ENCODE data around the gene SAA1. TPM values are rescaled to one million over a fixed set of nuclear protein-coding genes. Genes with fewer than 3 reads are reported as not detected.
"Not testable (repeated sequence)": the region's sequence is repeated elsewhere in the genome, so short reads cannot be mapped to it uniquely, and the experiment has no call there.

Gene SAA1
- polyA plus RNA-seq, 1 donor (not counting 4 experiments of a cell fraction or from before 2014, with no cell fraction given), result 27.5 TPM

GRCh38 chr11:18269252-18269651, 3.2 kb downstream of the SAA1 start:
- DNase-seq (ENCODE audit: low read depth, low spot score); H3K4me2 ChIP-seq (ENCODE audit: control insufficient read depth, extremely low read depth, insufficient read depth, low read depth, low read length); FAIRE-seq; H3K79me2 ChIP-seq (ENCODE audit: control insufficient read depth, insufficient read depth, low read length); H4K20me1 ChIP-seq (ENCODE audit: control insufficient read depth, extremely low read depth, insufficient read depth, low read length); H3K27me3 ChIP-seq (ENCODE audit: control insufficient read depth, extremely low read depth, insufficient read depth, low read length); H3K4me3 ChIP-seq (ENCODE audit: control insufficient read depth in 2 of 3, extremely low read depth in 1 of 3, insufficient read depth in 2 of 3, low read depth in 1 of 3, low read length in 3 of 3); H2AFZ ChIP-seq (ENCODE audit: control insufficient read depth, low read length); dilution Hi-C loops (cut with MboI; ENCODE audit: extremely low pct_ligation_motif_present, low sequenced_read_pairs); H3K9me3 ChIP-seq (ENCODE audit: control insufficient read depth, low read depth, low read length); H3K27ac ChIP-seq (ENCODE audit: control insufficient read depth, insufficient read depth, low read length); H3K4me1 ChIP-seq (ENCODE audit: control insufficient read depth, extremely low read depth, insufficient read depth, low read length); H3K36me3 ChIP-seq (ENCODE audit: control insufficient read depth in 2 of 2, extremely low read depth in 1 of 2, insufficient read depth in 2 of 2, low read length in 2 of 2); H3K9ac ChIP-seq (ENCODE audit: control insufficient read depth, extremely low read depth, insufficient read depth, low read length); H3K9me1 ChIP-seq (ENCODE audit: control insufficient read depth, extremely low read depth, insufficient read depth, low read length): not testable (repeated sequence)

GRCh38 chr11:18270102-18270501, 4.0 kb downstream of the SAA1 start:
- H3K9me1 ChIP-seq (ENCODE audit: control insufficient read depth, extremely low read depth, insufficient read depth, low read length), result no peaks in the 10 kb centered on the region
- TF ChIP-seq EZH2 (IDR thresholded peaks at IDR 0.05; ENCODE audit: low read length) (no peak), CTCF (optimal IDR thresholded peaks at IDR 0.05 in 1 of 3, IDR thresholded peaks at IDR 0.05 in 1 of 3, conservative IDR thresholded peaks at IDR 0.05 in 1 of 3; ENCODE audit: extremely low read depth in 1 of 3, insufficient read depth in 2 of 3, low read length in 3 of 3) (peak; percentile 9 to 30 (median 21))
- FAIRE-seq, result no peak

GRCh38 chr11:18271206-18271605, 5.1 kb downstream of the SAA1 start:
- no peak overlapping the region for H3K4me3 ChIP-seq (ENCODE audit: control insufficient read depth in 2 of 3, extremely low read depth in 1 of 3, insufficient read depth in 2 of 3, low read depth in 1 of 3, low read length in 3 of 3)
- no peaks in the 10 kb centered on the region for H3K9me3 ChIP-seq (ENCODE audit: control insufficient read depth, low read depth, low read length)
- H3K4me2 ChIP-seq (ENCODE audit: control insufficient read depth, extremely low read depth, insufficient read depth, low read depth, low read length), result no peak overlapping the region
- no peak overlapping the region for H3K9ac ChIP-seq (ENCODE audit: control insufficient read depth, extremely low read depth, insufficient read depth, low read length)
- TF ChIP-seq CTCF (optimal IDR thresholded peaks at IDR 0.05 in 1 of 3, IDR thresholded peaks at IDR 0.05 in 1 of 3, conservative IDR thresholded peaks at IDR 0.05 in 1 of 3; ENCODE audit: extremely low read depth in 1 of 3, insufficient read depth in 2 of 3, low read length in 3 of 3) (no peak), EZH2 (IDR thresholded peaks at IDR 0.05; ENCODE audit: low read length) (no peak)
- no peaks in the 10 kb centered on the region for H3K27me3 ChIP-seq (ENCODE audit: control insufficient read depth, extremely low read depth, insufficient read depth, low read length)
- FAIRE-seq (no peak), DNase-seq (ENCODE audit: low read depth, low spot score) (no peak)
- no peaks in the 10 kb centered on the region for H3K79me2 ChIP-seq (ENCODE audit: control insufficient read depth, insufficient read depth, low read length)
- H3K36me3 ChIP-seq (ENCODE audit: control insufficient read depth in 2 of 2, extremely low read depth in 1 of 2, insufficient read depth in 2 of 2, low read length in 2 of 2), result no peaks in the 10 kb centered on the region
- H3K9me1 ChIP-seq (ENCODE audit: control insufficient read depth, extremely low read depth, insufficient read depth, low read length), result no peaks in the 10 kb centered on the region
- H3K27ac ChIP-seq (ENCODE audit: control insufficient read depth, insufficient read depth, low read length), result no peak overlapping the region
- no peaks in the 10 kb centered on the region for H3K4me1 ChIP-seq (ENCODE audit: control insufficient read depth, extremely low read depth, insufficient read depth, low read length)
- H4K20me1 ChIP-seq (ENCODE audit: control insufficient read depth, extremely low read depth, insufficient read depth, low read length), result no peaks in the 10 kb centered on the region
- dilution Hi-C loops (cut with MboI; ENCODE audit: extremely low pct_ligation_motif_present, low sequenced_read_pairs), result no loop called here
- H2AFZ ChIP-seq (ENCODE audit: control insufficient read depth, low read length), result no peak overlapping the region

More at GRCh38 chr11:18270102-18270501, 4.0 kb downstream of the SAA1 start:
- Histone ChIP-seq H3K4me1 (ENCODE audit: control insufficient read depth, extremely low read depth, insufficient read depth, low read length) (peaks cover 5% of the 10 kb centered on the region), H4K20me1 (ENCODE audit: control insufficient read depth, extremely low read depth, insufficient read depth, low read length) (no peaks in the 10 kb centered on the region), H3K9me3 (ENCODE audit: control insufficient read depth, low read depth, low read length) (no peaks in the 10 kb centered on the region), H3K4me2 (ENCODE audit: control insufficient read depth, extremely low read depth, insufficient read depth, low read depth, low read length) (no peak overlapping the region), H2AFZ (ENCODE audit: control insufficient read depth, low read length) (no peak overlapping the region), H3K27me3 (ENCODE audit: control insufficient read depth, extremely low read depth, insufficient read depth, low read length) (no peaks in the 10 kb centered on the region), H3K9ac (ENCODE audit: control insufficient read depth, extremely low read depth, insufficient read depth, low read length) (no peak overlapping the region), H3K27ac (ENCODE audit: control insufficient read depth, insufficient read depth, low read length) (no peak overlapping the region), H3K79me2 (ENCODE audit: control insufficient read depth, insufficient read depth, low read length) (no peaks in the 10 kb centered on the region), H3K36me3 (ENCODE audit: control insufficient read depth in 2 of 2, extremely low read depth in 1 of 2, insufficient read depth in 2 of 2, low read length in 2 of 2) (no peaks in the 10 kb centered on the region), H3K4me3 (ENCODE audit: control insufficient read depth in 2 of 3, extremely low read depth in 1 of 3, insufficient read depth in 2 of 3, low read depth in 1 of 3, low read length in 3 of 3) (no peak overlapping the region)
- dilution Hi-C loops (cut with MboI; ENCODE audit: extremely low pct_ligation_motif_present, low sequenced_read_pairs), result no loop called here
- DNase-seq (ENCODE audit: low read depth, low spot score), result no peak

Data from keratinocyte (primary cell).